IMR-90 (cell line): ENCODE measurements around the gene PEAK3. TPM values are rescaled to one million over a fixed set of nuclear protein-coding genes. Genes with fewer than 3 reads are reported as not detected.

Experiments
- ATAC-seq: fragments of 200-7000 bp; cut with Tn5 transposase; 2 replicates; pipeline ENCODE4 v1.9.1; 2020; ENCODE audit warnings: low read depth, mild to moderate bottlenecking, moderate library complexity
- BruUV-seq: library from RNA; stranded (reverse); fragments of 400-500 nt; replicated peaks from 2 replicates; lab custom pipeline; 2021; lab: Mats Ljungman, UMichigan
- CTCF ChIA-PET: fragments of 300-600 bp; formaldehyde crosslinking; extraction: SDS; loops from one replicate; lab custom pipeline; 2021; ENCODE audit warnings: antibody characterized with exemption; lab: Yijun Ruan, JAX
- POLR2A ChIA-PET: fragments of 300-600 bp; sonication (Branson Sonifier 250); formaldehyde crosslinking; loops from one replicate; lab custom pipeline; 2022; ENCODE audit warnings: antibody characterized with exemption; ENCODE audit not compliant: unreplicated experiment; lab: Charles Lee
- DNase-seq: peaks from one replicate; pipeline ENCODE4 v3.0.0; 2013
- H2AFZ ChIP-seq: replicated peaks from 2 replicates; pipeline ENCODE3; 2013; ENCODE audit warnings: low read length, mild to moderate bottlenecking; ENCODE audit not compliant: poor library complexity
- H2AK5ac ChIP-seq: 2 replicates; pipeline ENCODE4 v1.6.1; 2013; ENCODE audit warnings: low read depth, low read length, inconsistent platforms
- H2AK9ac ChIP-seq: replicated peaks from 2 replicates; pipeline ENCODE3; 2013; ENCODE audit warnings: mild to moderate bottlenecking, low read depth, low read length, moderate library complexity; ENCODE audit not compliant: poor library complexity
- H2BK120ac ChIP-seq: 2 replicates; pipeline ENCODE4 v1.6.1; 2013; ENCODE audit warnings: low read depth, low read length, inconsistent platforms
- H2BK15ac ChIP-seq: 3 replicates; pipeline ENCODE4 v1.6.1; 2013; ENCODE audit warnings: low read depth, low read length, inconsistent platforms
- H2BK20ac ChIP-seq: 2 replicates; pipeline ENCODE4 v1.6.1; 2013; ENCODE audit warnings: low read depth, mild to moderate bottlenecking, inconsistent platforms, low read length, moderate library complexity
- H2BK5ac ChIP-seq: 2 replicates; pipeline ENCODE4 v1.6.1; 2013; ENCODE audit warnings: mild to moderate bottlenecking, low read depth, low read length, inconsistent platforms; ENCODE audit not compliant: poor library complexity, severe bottlenecking
- H3K14ac ChIP-seq: replicated peaks from 2 replicates; pipeline ENCODE4 v1.6.1; 2013; ENCODE audit warnings: low read depth, low read length, inconsistent platforms
- H3K18ac ChIP-seq: 2 replicates; pipeline ENCODE4 v1.6.1; 2013; ENCODE audit warnings: low read depth, low read length, control low read depth
- H3K23ac ChIP-seq: 2 replicates; pipeline ENCODE4 v1.6.1; 2013; ENCODE audit warnings: low read depth, low read length, inconsistent platforms
- H3K27ac ChIP-seq: 2 replicates; pipeline ENCODE4 v1.5.1; 2013; ENCODE audit warnings: mild to moderate bottlenecking, control low read depth, low read length; ENCODE audit not compliant: insufficient read depth
- H3K27me3 ChIP-seq: 2 replicates; pipeline ENCODE4 v1.6.1; 2013; ENCODE audit warnings: low read length; ENCODE audit not compliant: control insufficient read depth, insufficient read depth
- H3K36me3 ChIP-seq: 2 replicates; pipeline ENCODE4 v1.6.1; 2013; ENCODE audit warnings: low read length, mixed read lengths; ENCODE audit not compliant: control insufficient read depth, insufficient read depth
- H3K4ac ChIP-seq: 2 replicates; pipeline ENCODE4 v1.6.1; 2013; ENCODE audit warnings: low read depth, low read length, inconsistent platforms
- H3K4me1 ChIP-seq: 2 replicates; pipeline ENCODE4 v1.6.1; 2013; ENCODE audit warnings: low read length, mixed read lengths; ENCODE audit not compliant: control insufficient read depth, insufficient read depth
- H3K4me2 ChIP-seq: 2 replicates; pipeline ENCODE4 v1.6.1; 2013; ENCODE audit warnings: low read depth, mild to moderate bottlenecking, control low read depth, low read length, moderate library complexity
- H3K4me3 ChIP-seq: 2 replicates; pipeline ENCODE4 v1.5.1; 2013; ENCODE audit warnings: low read depth, mild to moderate bottlenecking, control low read depth, low read length, moderate library complexity; ENCODE audit not compliant: insufficient read depth
- H3K56ac ChIP-seq: 2 replicates; pipeline ENCODE4 v1.6.1; 2013; ENCODE audit warnings: low read length, inconsistent platforms; ENCODE audit not compliant: insufficient read depth; ENCODE audit errors: extremely low read depth
- H3K79me1 ChIP-seq, 2 experiments: 2 replicates each; pipeline ENCODE4 v1.6.1; 2013; ENCODE audit warnings: low read length in 2 of 2, inconsistent platforms in 1 of 2, low read depth in 1 of 2
- H3K9ac ChIP-seq: 2 replicates; pipeline ENCODE4 v1.6.1; 2013; ENCODE audit warnings: low read depth, low read length, control low read depth
- H3K9me1 ChIP-seq: 2 replicates; pipeline ENCODE4 v1.6.1; 2013; ENCODE audit warnings: low read length, inconsistent platforms; ENCODE audit not compliant: insufficient read depth
- H3K9me3 ChIP-seq: 2 replicates; pipeline ENCODE4 v1.6.1; 2013; ENCODE audit warnings: low read length; ENCODE audit not compliant: control insufficient read depth, insufficient read depth
- H4K20me1 ChIP-seq: 2 replicates; pipeline ENCODE4 v1.6.1; 2013; ENCODE audit warnings: low read length, inconsistent platforms; ENCODE audit not compliant: insufficient read depth
- H4K5ac ChIP-seq: 2 replicates; pipeline ENCODE4 v1.6.1; 2013; ENCODE audit warnings: mild to moderate bottlenecking, low read depth, low read length, control low read depth
- H4K8ac ChIP-seq, 2 experiments: 2 replicates each; pipeline ENCODE4 v1.6.1; 2013; ENCODE audit warnings: low read depth in 2 of 2, low read length in 2 of 2, control low read depth in 1 of 2, inconsistent platforms in 1 of 2
- H4K91ac ChIP-seq: 2 replicates; pipeline ENCODE4 v1.6.1; 2013; ENCODE audit warnings: low read depth, low read length, inconsistent platforms; ENCODE audit not compliant: insufficient read depth
- NFE2L2 ChIP-seq: fragments of 150-350 bp; IDR thresholded peaks from 2 replicates; pipeline ENCODE4 v1.6.1; 2016; ENCODE audit warnings: low read depth, mild to moderate bottlenecking, low read length
- WGBS, 2 experiments: methylation state at CpG; one replicate each; pipeline versions ENCODE4 v1.1.5 to v1.1.7; 2013; ENCODE audit warnings: missing lambda C conversion rate in 2 of 2; ENCODE audit not compliant: insufficient read length in 1 of 2; ENCODE audit errors: extremely low coverage in 2 of 2; 5-methylcytosine and 5-hydroxymethylcytosine counted together
- dilution Hi-C: fragments of 300-500 bp; cut with HindIII; formaldehyde crosslinking; loops from one replicate; pipeline ENCODE4 v1.14.3; 2018; ENCODE audit warnings: low sequenced_read_pairs; ENCODE audit not compliant: unreplicated experiment
- in situ Hi-C: fragments of 300-500 bp; cut with MboI; formaldehyde crosslinking; loops from 3 replicates; pipeline ENCODE4 v1.14.3; 2019; ENCODE audit warnings: low sequenced_read_pairs, inconsistent platforms, mixed read lengths
- intact Hi-C: fragments of 100-400 bp; cut with micrococcal nuclease; formaldehyde crosslinking; loops from 2 replicates; pipeline ENCODE4 v1.10.0; 2022
- polyA plus RNA-seq, 3 experiments: library from polyadenylated mRNA; depleted of rRNA; stranded (reverse); fragments of >200 nt; gene quantifications; 2 replicates each; pipeline ENCODE4 v1.2.3, GENCODE V29; 2012; ENCODE audit warnings: low replicate concordance in 1 of 3
- total RNA-seq: library from RNA; depleted of rRNA; stranded (reverse); fragments of >200 nt; gene quantifications from 2 replicates; pipeline ENCODE4 v1.2.3, GENCODE V29; 2012

The PEAK3 gene
- total and polyA plus RNA-seq, 2 of the 4 experiments (the other 2 are of a cell fraction), result under 0.01 to 0.09 TPM

DNA sequence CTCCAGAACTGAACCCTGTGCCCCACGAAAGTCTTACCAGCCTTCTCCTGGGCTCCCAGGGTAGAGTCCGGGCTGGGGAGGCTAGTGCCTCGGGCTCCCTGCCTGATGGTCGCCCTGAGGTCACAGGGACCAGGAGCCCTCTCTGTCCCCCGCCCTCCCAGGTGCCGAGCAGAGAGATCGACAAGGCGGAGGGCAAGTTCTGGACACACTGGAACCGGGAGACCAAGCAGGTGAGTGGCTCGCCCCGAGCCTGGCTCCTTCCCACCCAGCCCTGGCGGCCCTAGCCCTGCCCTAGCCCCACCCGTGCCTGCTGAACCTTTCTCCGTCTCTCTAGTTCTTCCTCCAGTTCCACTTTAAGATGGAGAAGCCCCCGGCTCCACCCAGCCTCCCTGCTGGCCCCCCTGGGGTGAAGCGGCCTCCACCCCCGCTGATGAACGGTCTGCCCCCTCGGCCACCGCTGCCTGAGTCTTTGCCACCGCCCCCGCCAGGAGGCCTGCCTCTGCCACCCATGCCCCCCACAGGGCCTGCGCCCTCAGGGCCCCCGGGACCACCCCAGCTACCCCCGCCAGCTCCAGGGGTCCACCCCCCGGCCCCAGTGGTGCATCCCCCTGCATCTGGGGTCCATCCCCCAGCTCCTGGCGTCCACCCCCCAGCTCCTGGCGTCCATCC is 34.4 kb downstream of the PEAK3 start:
- no TSS peak for BruUV-seq
- H3K56ac ChIP-seq, result no peak overlapping the region
- no peak overlapping the region for H3K18ac ChIP-seq
- intact Hi-C loops (no loop called here), dilution Hi-C loops (no loop called here), in situ Hi-C loops (no loop called here)
- H3K4me2 ChIP-seq, result no peak overlapping the region
- H3K4ac ChIP-seq, result no peak overlapping the region
- no peak for TF ChIP-seq NFE2L2
- H4K20me1 ChIP-seq, result peaks cover 63% of the 10 kb centered on the region
- no peak overlapping the region for H2BK120ac ChIP-seq
- H3K23ac ChIP-seq, result no peak overlapping the region
- no peak for DNase-seq
- peaks cover 57% of the 10 kb centered on the region for H3K36me3 ChIP-seq
- H3K27ac ChIP-seq, result no peak overlapping the region
- no peak overlapping the region for H2BK5ac ChIP-seq
- no peak overlapping the region for H2BK15ac ChIP-seq
- no peak overlapping the region for H2BK20ac ChIP-seq
- no peak overlapping the region for H3K4me3 ChIP-seq
- H3K9ac ChIP-seq, result no peak overlapping the region
- POLR2A ChIA-PET, result no interaction called here
- ATAC-seq, result no peak
- H4K91ac ChIP-seq, result no peak overlapping the region
- 93% methylated on average over 7 of the region's 28 CpGs; no CpG with 5 or more reads in 1 of the 2 experiments for whole genome bisulfite sequencing, 2 experiments
- H2AK5ac ChIP-seq, result no peak overlapping the region
- H3K14ac ChIP-seq, result no peak overlapping the region
- H3K9me1 ChIP-seq, result no peaks in the 10 kb centered on the region
- H4K5ac ChIP-seq, result no peak overlapping the region
- H2AK9ac ChIP-seq, result peak overlapping the region; percentile 24
- H3K9me3 ChIP-seq, result no peaks in the 10 kb centered on the region
- H3K79me1 ChIP-seq, result peaks cover 4 to 27% of the 10 kb centered on the region in 2 experiments; a peak in 2 of 4 replicates
- no peaks in the 10 kb centered on the region for H3K4me1 ChIP-seq
- H2AFZ ChIP-seq, result no peak overlapping the region
- peaks cover 21% of the 10 kb centered on the region for H3K27me3 ChIP-seq
- CTCF ChIA-PET, result no interaction called here
- H4K8ac ChIP-seq, result no peak overlapping the region
